Activated T-helper 1 cell treated with anti-CD3 and anti-CD28 coated beads, Interleukin-12 subunit alpha, Interleukin-12 subunit beta, Interleukin-2, Interleukin-4 antibody, amounts not matched to agents 30 ng/mL and 10 ng/mL and 1 ng/mL, durations not matched to agents 14 hours and 24 hours and 36 hours (primary cell): ENCODE measurements around the gene ARHGAP6. TPM values are rescaled to one million over a fixed set of nuclear protein-coding genes. Genes with fewer than 3 reads are reported as not detected.

Experiments
- DNase-seq: peaks from one replicate; pipeline ENCODE4 v3.0.0; 2021; ENCODE audit warnings: low spot score
- H3K27ac Mint-ChIP-seq: one replicate; pipeline ENCODE4 v1.8.0; 2021; ENCODE audit warnings: mild to moderate bottlenecking, mixed read lengths
- H3K27me3 Mint-ChIP-seq: one replicate; pipeline ENCODE4 v1.8.0; 2022; ENCODE audit warnings: mild to moderate bottlenecking, moderate library complexity, mixed read lengths; ENCODE audit not compliant: insufficient read depth
- H3K36me3 Mint-ChIP-seq: one replicate; pipeline ENCODE4 v1.8.0; 2021; ENCODE audit warnings: low read depth, mixed read lengths
- H3K4me1 Mint-ChIP-seq: one replicate; pipeline ENCODE4 v1.8.0; 2021; ENCODE audit warnings: low read depth, mixed read lengths
- H3K4me3 Mint-ChIP-seq: one replicate; pipeline ENCODE4 v1.8.0; 2021; ENCODE audit warnings: mild to moderate bottlenecking, moderate library complexity, mixed read lengths
- H3K9me3 Mint-ChIP-seq: one replicate; pipeline ENCODE4 v1.8.0; 2021; ENCODE audit warnings: mixed read lengths
- intact Hi-C: fragments of 100-400 bp; cut with micrococcal nuclease; formaldehyde crosslinking; loops from one replicate; pipeline ENCODE4 v1.15.1; 2024
- total RNA-seq: library from RNA; stranded (reverse); gene quantifications from 2 replicates; pipeline ENCODE4 v1.2.3, GENCODE V29; 2022

ARHGAP6 gene
- total RNA-seq, 1 donor from 2014 or later, result not detected

DNA sequence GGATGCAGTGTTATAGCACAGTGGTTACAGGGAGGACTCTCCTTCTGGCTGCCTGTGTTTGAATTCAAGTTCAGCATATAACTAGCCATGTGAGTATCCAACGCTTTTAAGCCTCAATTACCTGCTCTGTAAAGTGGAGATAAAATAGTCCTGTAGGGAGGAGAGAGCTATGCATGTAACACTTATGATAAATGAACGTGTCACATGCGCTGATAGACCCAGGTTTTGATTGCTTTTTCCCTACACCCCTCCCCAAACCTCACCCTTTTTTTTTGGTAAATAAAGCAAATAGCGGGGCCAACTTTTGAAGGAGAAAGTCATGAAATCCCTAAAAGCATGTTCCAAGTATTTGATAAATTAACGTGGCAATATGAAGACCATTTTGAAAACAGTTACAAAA lies 392.9 kb downstream of the ARHGAP6 start:
- Mint-ChIP-seq H3K4me1 (no peaks in the 10 kb centered on the region), H3K4me3 (no peak overlapping the region), H3K27ac (no peak overlapping the region)

DNA sequence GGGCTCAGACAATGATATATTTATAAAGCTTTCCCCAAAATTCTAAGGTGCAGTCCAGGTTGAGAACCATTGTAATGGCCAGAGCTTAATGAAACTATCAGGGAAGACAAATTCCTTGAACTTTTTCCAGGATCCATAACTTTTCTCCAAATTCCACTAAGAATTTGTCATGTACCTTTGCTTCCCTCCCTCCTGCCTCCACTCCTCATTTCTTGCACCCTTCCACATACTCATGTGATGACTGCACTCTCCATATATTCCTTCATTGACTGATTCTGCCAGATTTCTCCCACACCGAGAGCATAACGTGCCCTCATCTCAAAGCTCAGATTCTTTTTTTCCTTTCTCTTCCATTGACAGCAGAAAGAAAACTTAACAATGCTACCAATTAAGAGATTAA lies 393.4 kb downstream of the ARHGAP6 start:
- H3K27ac Mint-ChIP-seq, result no peak overlapping the region

More for the DNA sequence above, 392.9 kb downstream of the ARHGAP6 start:
- Mint-ChIP-seq H3K36me3 (no peaks in the 10 kb centered on the region), H3K27me3 (peaks cover 3% of the 10 kb centered on the region), H3K9me3 (no peaks in the 10 kb centered on the region)
- intact Hi-C loops, result no loop called here
- DNase-seq, result no peak

DNA sequence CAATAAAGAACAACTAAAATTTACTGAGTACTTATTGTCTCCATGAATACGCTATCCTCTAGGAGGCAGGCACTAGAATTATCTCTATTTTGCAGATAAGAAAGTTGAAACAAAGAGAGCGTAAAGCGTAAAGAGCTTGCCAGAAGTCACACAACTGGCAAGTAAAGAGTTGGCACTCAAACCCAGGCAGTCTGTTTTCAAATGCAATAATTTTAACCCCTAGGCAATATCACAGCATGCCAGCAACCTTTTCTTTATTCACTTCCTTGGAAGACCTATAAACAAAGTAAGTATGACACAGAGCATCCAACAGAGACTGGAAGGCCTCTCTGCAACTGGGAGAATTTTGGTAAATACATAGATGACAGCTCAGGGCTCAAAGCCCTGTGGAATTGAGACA lies 395.7 kb downstream of the ARHGAP6 start:
- Mint-ChIP-seq H3K27ac (no peak overlapping the region), H3K36me3 (no peaks in the 10 kb centered on the region), H3K9me3 (no peaks in the 10 kb centered on the region), H3K4me3 (no peak overlapping the region), H3K27me3 (peaks cover 5% of the 10 kb centered on the region), H3K4me1 (no peaks in the 10 kb centered on the region)
- intact Hi-C loops, result no loop called here
- DNase-seq, result no peak

More for the DNA sequence above, 393.4 kb downstream of the ARHGAP6 start:
- intact Hi-C loops, result no loop called here
- Mint-ChIP-seq H3K27me3 (peaks cover 5% of the 10 kb centered on the region), H3K4me1 (no peaks in the 10 kb centered on the region), H3K9me3 (no peaks in the 10 kb centered on the region), H3K4me3 (no peak overlapping the region), H3K36me3 (no peaks in the 10 kb centered on the region)
- no peak for DNase-seq

DNA sequence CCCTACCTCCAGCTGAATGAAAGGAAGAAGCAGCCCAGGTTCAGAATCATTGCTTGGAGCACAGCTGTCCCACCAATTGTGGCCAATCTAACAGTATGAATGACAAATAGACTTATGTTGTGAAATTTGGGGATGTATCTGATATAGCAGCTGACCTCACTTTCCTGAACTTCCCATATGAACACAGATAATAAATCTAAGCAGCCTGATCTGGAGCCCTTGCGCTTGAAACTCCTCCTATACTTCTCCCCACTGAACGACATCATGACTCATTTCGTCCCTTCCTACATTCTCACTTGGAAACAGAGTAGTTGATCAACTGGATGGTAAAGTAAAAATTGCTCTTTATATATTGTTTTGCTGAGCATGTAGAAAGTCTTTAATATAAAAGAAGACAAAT lies 396.7 kb downstream of the ARHGAP6 start:
- no peak for DNase-seq
- H3K27me3 Mint-ChIP-seq, result peaks cover 5% of the 10 kb centered on the region
- H3K4me3 Mint-ChIP-seq, result no peak overlapping the region
- no peaks in the 10 kb centered on the region for H3K36me3 Mint-ChIP-seq
- H3K4me1 Mint-ChIP-seq, result no peaks in the 10 kb centered on the region
- intact Hi-C loops, result no loop called here
- H3K9me3 Mint-ChIP-seq, result no peaks in the 10 kb centered on the region
- H3K27ac Mint-ChIP-seq, result no peak overlapping the region

DNA sequence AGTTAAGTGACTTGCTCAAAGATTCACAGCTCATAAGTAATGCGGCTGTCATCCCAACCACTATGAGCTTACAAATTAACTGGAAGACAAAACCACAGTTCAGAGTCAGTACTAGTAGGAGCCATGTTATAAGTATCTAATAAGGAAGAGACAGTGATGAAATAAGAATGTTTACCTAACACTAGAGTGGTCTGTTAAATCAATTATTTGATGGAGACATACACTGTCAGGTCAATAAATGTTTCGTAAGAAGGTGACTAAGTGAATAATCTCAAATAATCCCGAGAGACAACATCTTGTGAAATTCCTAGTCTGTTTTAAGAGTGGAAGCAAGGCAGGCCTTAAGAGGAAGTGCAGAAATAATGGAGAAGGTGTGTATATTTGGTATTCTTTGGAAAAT lies 398.3 kb downstream of the ARHGAP6 start:
- no peak overlapping the region for H3K4me3 Mint-ChIP-seq

DNA sequence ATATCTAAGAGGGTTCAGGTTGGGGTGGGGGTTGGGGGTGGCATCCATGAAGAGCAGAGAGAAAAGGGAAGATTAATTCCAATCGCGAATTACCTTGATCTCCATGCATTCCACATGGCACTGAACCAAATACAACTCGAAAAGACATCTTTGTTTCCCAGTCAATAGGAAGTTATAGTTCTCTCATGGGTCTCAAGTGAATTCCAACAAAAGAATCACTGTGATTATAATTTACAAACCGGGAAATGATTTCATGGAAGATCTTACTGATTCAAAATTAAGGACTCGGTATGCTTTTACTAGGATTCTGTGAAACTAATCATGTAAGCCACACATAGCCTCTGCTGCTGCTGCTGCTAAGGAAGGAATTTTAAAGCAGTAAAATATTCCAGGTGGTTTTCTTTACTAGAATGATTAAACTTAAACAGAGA lies 399.1 kb downstream of the ARHGAP6 start:
- Mint-ChIP-seq H3K9me3 (no peaks in the 10 kb centered on the region), H3K27me3 (peaks cover 3% of the 10 kb centered on the region), H3K36me3 (no peaks in the 10 kb centered on the region), H3K4me1 (no peaks in the 10 kb centered on the region), H3K27ac (no peak overlapping the region), H3K4me3 (no peak overlapping the region)
- no peak for DNase-seq
- intact Hi-C loops, result no loop called here

More for the DNA sequence above, 398.3 kb downstream of the ARHGAP6 start:
- Mint-ChIP-seq H3K4me1 (no peaks in the 10 kb centered on the region), H3K36me3 (no peaks in the 10 kb centered on the region), H3K27ac (no peak overlapping the region), H3K9me3 (no peaks in the 10 kb centered on the region), H3K27me3 (peaks cover 4% of the 10 kb centered on the region)
- no peak for DNase-seq
- intact Hi-C loops, result no loop called here

DNA sequence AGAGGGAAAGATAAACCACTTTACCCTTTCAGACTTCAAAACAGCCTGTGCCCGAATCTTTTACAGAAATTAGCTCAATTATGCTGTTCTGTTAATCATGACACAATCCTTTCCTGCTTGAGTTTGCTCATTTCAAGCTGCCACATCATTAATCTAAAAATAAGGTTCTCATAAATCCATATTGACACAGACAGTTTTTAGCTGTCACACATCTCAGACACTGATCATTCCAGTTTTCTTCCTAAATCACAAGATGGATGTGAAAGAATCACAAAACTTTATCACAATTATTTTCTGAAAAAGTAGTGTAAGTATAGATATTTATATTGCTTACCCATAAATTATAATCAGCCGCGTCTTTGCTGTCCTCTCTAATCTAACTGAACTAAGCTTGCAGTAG lies 400.4 kb downstream of the ARHGAP6 start:
- no peak overlapping the region for H3K27ac Mint-ChIP-seq
- no peaks in the 10 kb centered on the region for H3K4me1 Mint-ChIP-seq
- no peaks in the 10 kb centered on the region for H3K36me3 Mint-ChIP-seq
- DNase-seq, result no peak
- H3K9me3 Mint-ChIP-seq, result no peaks in the 10 kb centered on the region
- H3K27me3 Mint-ChIP-seq, result peaks cover 3% of the 10 kb centered on the region
- intact Hi-C loops, result no loop called here
- no peak overlapping the region for H3K4me3 Mint-ChIP-seq

DNA sequence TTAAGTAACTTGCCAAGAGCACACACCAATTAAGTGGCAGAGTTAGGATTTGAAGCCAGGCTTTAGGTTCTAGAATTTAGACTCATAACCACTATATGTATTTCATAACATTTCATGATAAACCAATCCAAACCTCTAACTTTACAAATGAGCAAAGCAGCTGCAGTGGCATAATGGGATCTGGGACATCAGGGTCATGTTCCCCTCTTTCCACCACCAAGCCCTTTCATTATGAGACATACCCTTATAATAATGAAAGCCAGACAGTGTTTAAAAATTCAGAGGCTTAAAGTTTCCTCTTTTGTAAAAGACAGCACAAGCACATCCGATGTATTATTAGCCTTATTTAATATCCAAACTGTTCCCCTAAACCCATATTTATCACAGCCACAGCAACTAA lies 400.8 kb downstream of the ARHGAP6 start:
- Mint-ChIP-seq H3K4me3 (no peak overlapping the region), H3K27me3 (peaks cover 2% of the 10 kb centered on the region), H3K36me3 (no peaks in the 10 kb centered on the region), H3K9me3 (no peaks in the 10 kb centered on the region), H3K27ac (no peak overlapping the region), H3K4me1 (no peaks in the 10 kb centered on the region)
- intact Hi-C loops, result no loop called here
- no peak for DNase-seq

DNA sequence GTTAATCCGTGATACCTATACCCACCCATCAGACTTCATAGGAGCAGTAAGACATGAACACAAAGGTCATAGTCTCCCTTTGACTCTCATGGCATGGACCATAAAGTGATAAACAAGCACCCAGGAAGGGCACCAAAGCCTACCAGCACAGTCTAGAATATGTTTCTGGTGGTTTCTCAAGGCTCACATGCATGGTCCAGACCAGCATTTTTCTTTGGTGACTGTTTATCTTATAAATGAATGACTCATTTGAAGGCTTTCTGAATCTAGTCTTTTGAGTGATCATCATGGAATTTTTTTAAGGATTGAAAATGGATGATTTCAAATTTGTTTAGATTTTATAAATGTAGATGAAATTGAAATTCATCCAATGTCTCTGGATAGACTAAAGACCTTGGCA lies 404.5 kb downstream of the ARHGAP6 start:
- Mint-ChIP-seq H3K9me3 (no peaks in the 10 kb centered on the region), H3K27ac (no peak overlapping the region), H3K27me3 (no peaks in the 10 kb centered on the region), H3K4me3 (no peak overlapping the region), H3K4me1 (no peaks in the 10 kb centered on the region), H3K36me3 (no peaks in the 10 kb centered on the region)
- no peak for DNase-seq
- intact Hi-C loops, result no loop called here

DNA sequence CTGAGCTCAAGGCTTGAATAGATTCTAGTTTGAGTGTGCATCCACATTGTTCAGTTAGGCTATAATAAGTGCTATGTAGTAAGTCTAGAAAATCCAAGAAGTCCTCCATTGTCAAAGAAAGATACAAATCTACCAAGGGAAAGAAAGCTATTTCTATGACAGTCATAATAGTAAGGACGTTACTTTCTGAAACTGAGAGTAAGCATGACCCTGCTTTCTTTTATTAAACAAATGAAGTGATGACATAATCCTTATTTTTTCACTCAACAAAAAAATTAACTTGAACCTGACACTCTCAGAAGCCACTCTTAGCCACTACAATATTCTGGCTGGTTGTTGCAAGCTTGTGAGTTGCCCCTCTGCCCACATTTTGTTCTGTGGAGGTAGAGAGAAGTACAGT lies 406.3 kb downstream of the ARHGAP6 start:
- intact Hi-C loops, result no loop called here
- no peaks in the 10 kb centered on the region for H3K4me1 Mint-ChIP-seq
- H3K27me3 Mint-ChIP-seq, result no peaks in the 10 kb centered on the region
- no peaks in the 10 kb centered on the region for H3K36me3 Mint-ChIP-seq
- no peak for DNase-seq
- no peaks in the 10 kb centered on the region for H3K9me3 Mint-ChIP-seq
- no peak overlapping the region for H3K4me3 Mint-ChIP-seq
- no peak overlapping the region for H3K27ac Mint-ChIP-seq

DNA sequence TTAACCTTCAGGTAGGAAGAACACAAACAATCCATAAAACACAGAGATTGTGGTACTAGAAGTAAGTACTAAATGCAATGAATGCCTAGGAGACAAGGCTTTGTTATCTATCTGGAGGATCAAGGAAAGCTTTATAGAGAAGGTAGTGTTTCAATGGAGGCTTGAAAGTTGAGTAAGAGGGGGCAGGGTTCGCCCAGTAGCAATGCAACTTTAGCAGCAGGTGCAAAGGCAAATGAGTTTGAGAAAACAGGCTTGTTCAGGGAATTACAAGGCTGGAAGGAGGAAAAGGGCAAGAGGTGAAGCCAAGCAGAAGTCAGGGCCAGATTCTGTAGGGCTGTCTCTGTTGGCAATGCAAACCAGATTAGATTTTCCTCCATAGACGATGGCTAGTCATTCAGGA lies 408.0 kb downstream of the ARHGAP6 start:
- intact Hi-C loops, result no loop called here
- H3K9me3 Mint-ChIP-seq, result no peaks in the 10 kb centered on the region
- H3K27ac Mint-ChIP-seq, result no peak overlapping the region
- no peaks in the 10 kb centered on the region for H3K4me1 Mint-ChIP-seq
- DNase-seq, result no peak
- no peak overlapping the region for H3K4me3 Mint-ChIP-seq
- H3K27me3 Mint-ChIP-seq, result no peaks in the 10 kb centered on the region
- H3K36me3 Mint-ChIP-seq, result no peaks in the 10 kb centered on the region

DNA sequence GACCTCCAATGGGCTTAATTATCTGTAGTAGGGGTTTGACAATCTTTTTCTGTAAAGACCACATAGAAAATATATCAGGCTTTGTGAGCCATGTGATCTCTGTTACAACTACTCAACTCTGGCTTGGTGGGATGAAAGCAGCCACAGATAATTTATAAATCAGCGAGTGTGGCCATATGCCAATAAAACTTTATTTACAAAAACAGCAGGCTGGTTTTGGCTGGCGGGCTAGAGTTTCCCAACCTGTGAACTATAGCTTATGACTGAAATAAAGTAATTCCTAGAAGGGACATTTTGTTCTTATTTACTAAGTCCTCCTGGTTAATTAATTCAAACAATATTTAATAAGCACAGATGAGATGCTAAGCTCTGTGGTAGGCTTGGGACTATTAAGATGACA lies 408.4 kb downstream of the ARHGAP6 start:
- Mint-ChIP-seq H3K27me3 (no peaks in the 10 kb centered on the region), H3K4me3 (no peak overlapping the region), H3K27ac (no peak overlapping the region), H3K9me3 (no peaks in the 10 kb centered on the region), H3K4me1 (no peaks in the 10 kb centered on the region), H3K36me3 (no peaks in the 10 kb centered on the region)
- intact Hi-C loops, result no loop called here
- DNase-seq, result no peak

DNA sequence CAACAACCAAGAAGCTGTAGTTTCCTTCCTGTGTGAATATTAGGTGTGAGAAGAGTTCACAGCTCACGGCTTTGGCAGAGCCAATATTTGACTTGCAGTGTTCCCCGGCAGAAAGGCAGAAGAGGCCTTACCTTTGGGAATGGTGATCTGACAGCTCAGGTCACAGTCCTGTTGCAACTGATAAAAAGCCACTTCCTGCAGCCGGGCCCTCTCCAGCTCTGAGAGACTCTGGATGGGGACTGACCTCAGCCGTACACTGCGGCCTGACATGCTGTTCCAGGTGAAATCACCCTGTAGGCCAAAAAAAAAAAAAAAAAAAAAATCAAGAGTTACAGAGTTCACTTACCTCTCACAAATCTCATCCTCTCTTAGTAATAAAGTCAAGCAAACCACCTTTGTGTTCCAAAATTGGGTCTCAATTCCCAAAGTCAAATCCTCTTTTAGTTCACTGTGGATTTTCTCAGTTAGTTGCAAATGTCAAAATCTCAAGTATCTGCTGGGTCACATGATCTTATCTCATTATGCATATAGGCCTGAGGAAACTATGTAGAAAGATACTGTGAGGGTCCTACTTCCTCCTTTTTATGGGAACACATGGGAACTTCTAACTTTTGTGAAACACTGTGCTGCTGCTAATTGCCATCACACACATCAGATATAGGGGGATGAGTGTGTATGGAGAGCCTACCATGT lies 411.2 kb downstream of the ARHGAP6 start:
- Mint-ChIP-seq H3K27ac (no peak overlapping the region), H3K9me3 (no peaks in the 10 kb centered on the region), H3K36me3 (no peaks in the 10 kb centered on the region), H3K4me1 (no peaks in the 10 kb centered on the region), H3K4me3 (no peak overlapping the region), H3K27me3 (no peaks in the 10 kb centered on the region)
- intact Hi-C loops, result no loop called here
- DNase-seq, result no peak

DNA sequence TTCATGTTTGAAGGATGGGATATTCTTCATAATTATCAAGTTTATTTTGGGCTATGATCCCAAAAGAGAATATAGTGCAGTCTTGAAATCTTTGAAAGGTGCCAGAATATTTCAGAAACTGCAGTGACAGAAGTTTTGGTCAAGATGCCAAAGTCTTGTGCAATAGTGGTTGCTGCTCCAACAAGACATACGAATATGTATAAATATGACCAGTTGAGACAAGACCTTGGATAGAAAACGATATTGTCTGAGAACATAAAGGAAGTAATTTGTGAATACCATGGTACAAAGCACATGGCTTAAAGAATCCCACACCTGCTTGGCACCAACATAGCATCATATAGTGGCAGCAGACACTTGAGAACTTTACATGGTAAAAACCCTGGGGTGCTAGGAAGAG lies 421.1 kb downstream of the ARHGAP6 start:
- Mint-ChIP-seq H3K4me1 (no peaks in the 10 kb centered on the region), H3K27ac (no peak overlapping the region), H3K4me3 (no peak overlapping the region), H3K9me3 (no peaks in the 10 kb centered on the region), H3K27me3 (no peaks in the 10 kb centered on the region), H3K36me3 (no peaks in the 10 kb centered on the region)
- DNase-seq, result no peak
- intact Hi-C loops, result no loop called here
